ENCODE measurements around the gene MPG. TPM values are rescaled to one million over a fixed set of nuclear protein-coding genes. Genes with fewer than 3 reads are reported as not detected.

The MPG gene
- total RNA-seq, 4 donors from 2014 or later = 22.3 to 63.2 (median 51.2) TPM

DNA sequence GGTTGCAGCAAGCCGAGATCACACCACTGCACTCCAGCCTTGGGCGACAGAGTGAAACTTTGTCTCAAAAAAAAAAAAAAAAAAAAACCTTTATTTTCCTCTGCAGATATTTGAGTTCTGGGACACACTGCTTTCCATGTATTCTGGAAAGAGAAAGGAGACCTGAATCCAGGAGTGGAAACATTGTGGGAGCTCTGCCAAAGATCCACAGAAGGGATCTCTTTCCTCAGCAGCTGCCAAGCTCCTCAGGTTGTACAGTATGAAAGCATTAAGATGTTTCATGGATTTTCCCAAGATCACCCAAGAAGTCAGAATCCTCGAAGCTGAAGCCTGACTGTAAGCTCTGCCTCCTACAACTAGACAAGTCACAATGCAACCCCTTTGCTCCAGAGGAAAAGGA is 47.0 kb downstream of the MPG start:
- in situ Hi-C loops (cut with MboI; ENCODE audit: low pct_ligation_motif_present in 1 of 4, low pct_unique_long_range_greater_than_20kb in 1 of 4, low sequenced_read_pairs in 3 of 4) = no loop called here
- intact Hi-C loops (cut with DNase I; ENCODE audit: low total_unique reads) = no loop called here
- WGBS, 2 donors (ENCODE audit: low coverage in 1 of 2) = 80 to 89% methylated on average over 2 to 3 of the region's 3 CpGs
- no peaks in the 10 kb centered on the region for H3K27me3 ChIP-seq
- TF ChIP-seq, protein P1, sequence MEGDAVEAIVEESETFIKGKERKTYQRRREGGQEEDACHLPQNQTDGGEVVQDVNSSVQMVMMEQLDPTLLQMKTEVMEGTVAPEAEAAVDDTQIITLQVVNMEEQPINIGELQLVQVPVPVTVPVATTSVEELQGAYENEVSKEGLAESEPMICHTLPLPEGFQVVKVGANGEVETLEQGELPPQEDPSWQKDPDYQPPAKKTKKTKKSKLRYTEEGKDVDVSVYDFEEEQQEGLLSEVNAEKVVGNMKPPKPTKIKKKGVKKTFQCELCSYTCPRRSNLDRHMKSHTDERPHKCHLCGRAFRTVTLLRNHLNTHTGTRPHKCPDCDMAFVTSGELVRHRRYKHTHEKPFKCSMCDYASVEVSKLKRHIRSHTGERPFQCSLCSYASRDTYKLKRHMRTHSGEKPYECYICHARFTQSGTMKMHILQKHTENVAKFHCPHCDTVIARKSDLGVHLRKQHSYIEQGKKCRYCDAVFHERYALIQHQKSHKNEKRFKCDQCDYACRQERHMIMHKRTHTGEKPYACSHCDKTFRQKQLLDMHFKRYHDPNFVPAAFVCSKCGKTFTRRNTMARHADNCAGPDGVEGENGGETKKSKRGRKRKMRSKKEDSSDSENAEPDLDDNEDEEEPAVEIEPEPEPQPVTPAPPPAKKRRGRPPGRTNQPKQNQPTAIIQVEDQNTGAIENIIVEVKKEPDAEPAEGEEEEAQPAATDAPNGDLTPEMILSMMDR (IDR thresholded peaks at IDR 0.05) = no peak
- TF ChIP-seq POLR2A (IDR thresholded peaks at IDR 0.05) (no peak), POLR2AphosphoS5 (IDR thresholded peaks at IDR 0.05) (no peak), EP300 (IDR thresholded peaks at IDR 0.05; ENCODE audit: low read depth) (no peak)
- no peak for DNase-seq
- no peak overlapping the region for H3K27ac ChIP-seq
- H3K4me3 ChIP-seq = no peak overlapping the region
- H3K4me1 ChIP-seq = no peaks in the 10 kb centered on the region
- H3K36me3 ChIP-seq = no peaks in the 10 kb centered on the region
- no peaks in the 10 kb centered on the region for H3K9me3 ChIP-seq

DNA sequence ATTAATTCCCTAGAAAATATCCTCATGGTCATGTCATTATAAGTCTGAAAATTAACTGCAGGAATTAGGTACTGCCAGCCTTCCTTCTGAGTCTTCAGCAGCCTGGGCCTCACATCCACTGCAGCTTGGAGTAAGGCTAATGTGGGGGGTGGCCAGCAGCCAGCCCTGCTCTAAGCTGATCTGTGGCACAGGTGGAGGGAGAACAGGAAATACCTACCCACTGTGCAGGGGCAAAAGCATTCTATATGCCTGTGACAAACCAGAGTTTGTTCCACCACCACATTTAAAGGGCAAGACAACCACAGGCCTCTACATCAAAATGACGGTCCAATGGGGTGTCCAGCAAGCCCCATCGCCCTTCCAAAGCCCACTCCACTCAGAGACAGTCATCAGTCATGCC is 51.0 kb downstream of the MPG start:
- DNase-seq = no peak
- Histone ChIP-seq H3K27me3 (no peaks in the 10 kb centered on the region), H3K4me3 (no peak overlapping the region), H3K36me3 (no peaks in the 10 kb centered on the region), H3K27ac (no peak overlapping the region), H3K4me1 (no peaks in the 10 kb centered on the region), H3K9me3 (no peaks in the 10 kb centered on the region)
- intact Hi-C loops (cut with DNase I; ENCODE audit: low total_unique reads) (no loop called here), in situ Hi-C loops (cut with MboI; ENCODE audit: low pct_ligation_motif_present in 1 of 4, low pct_unique_long_range_greater_than_20kb in 1 of 4, low sequenced_read_pairs in 3 of 4) (no loop called here)
- 97% methylated on average over 2 of the region's 2 CpGs; no CpG with 5 or more reads in 1 of the 2 donors for WGBS, 2 donors (ENCODE audit: low coverage in 1 of 2)
- TF ChIP-seq, protein P1 (IDR thresholded peaks at IDR 0.05) = no peak

DNA sequence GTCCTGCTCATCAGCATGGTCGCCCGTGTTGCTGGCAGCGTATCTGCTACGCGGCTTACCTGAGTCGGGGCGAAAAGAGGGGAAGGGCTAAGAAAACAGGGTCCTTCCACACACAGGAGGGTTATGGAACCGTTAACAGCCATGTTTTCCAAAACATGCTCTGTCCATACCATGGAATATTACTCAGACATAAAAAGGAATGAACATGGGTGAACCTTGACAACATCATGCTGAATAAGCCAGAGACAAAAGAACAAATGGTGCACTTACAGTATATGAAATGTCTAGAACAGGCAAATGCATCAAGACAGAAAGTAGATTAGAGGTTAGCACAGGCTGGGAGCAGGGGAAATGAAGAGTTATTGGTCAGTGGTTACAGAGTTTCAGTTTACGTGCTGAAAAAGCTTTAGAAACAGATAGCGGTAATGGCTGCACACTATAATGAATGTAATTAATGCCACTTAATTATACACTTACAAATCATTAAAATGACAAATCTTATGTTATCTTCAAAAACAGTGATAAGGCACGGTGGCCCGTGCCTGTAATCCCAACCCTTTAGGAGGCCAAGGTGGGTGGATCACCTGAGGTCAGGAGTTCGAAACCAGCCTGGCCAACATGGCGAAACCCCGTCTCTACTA is 52.6 kb downstream of the MPG start:
- Histone ChIP-seq H3K4me3 (no peak overlapping the region), H3K4me1 (no peaks in the 10 kb centered on the region), H3K9me3 (no peaks in the 10 kb centered on the region), H3K27ac (no peak overlapping the region), H3K27me3 (no peaks in the 10 kb centered on the region), H3K36me3 (no peaks in the 10 kb centered on the region)
- no peak for TF ChIP-seq POLR2A (IDR thresholded peaks at IDR 0.05)
- TF ChIP-seq, protein P1 (IDR thresholded peaks at IDR 0.05) = no peak
- no peak for TF ChIP-seq POLR2AphosphoS5 (IDR thresholded peaks at IDR 0.05)
- no peak for TF ChIP-seq EP300 (IDR thresholded peaks at IDR 0.05; ENCODE audit: low read depth)
- intact Hi-C loops (cut with DNase I; ENCODE audit: low total_unique reads) = no loop called here
- in situ Hi-C loops (cut with MboI; ENCODE audit: low pct_ligation_motif_present in 1 of 4, low pct_unique_long_range_greater_than_20kb in 1 of 4, low sequenced_read_pairs in 3 of 4) = no loop called here
- 92 to 98% methylated on average over 7 to 15 of the region's 15 CpGs for WGBS, 2 donors (ENCODE audit: low coverage in 1 of 2)
- no peak for DNase-seq

DNA sequence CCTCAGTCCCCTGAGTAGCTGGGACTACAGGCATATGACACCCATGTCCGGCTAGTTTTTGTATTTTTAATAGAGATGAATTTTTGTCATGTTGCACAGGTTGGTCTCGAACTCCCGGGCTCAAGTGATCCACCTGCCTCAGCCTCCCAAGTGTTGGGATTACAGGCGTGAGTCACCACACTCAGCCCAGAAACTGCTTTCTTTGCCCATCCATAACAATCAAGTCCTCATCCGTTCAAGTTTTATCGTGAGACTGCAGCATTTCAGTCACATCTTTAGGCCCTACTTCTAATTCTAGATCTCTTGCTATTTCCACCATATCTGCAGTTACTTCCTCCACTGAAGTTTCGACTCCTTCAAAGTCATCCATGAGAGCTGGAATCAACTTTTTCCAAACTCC is 54.1 kb downstream of the MPG start:
- Histone ChIP-seq H3K27me3 (no peaks in the 10 kb centered on the region), H3K9me3 (no peaks in the 10 kb centered on the region), H3K4me3 (no peak overlapping the region), H3K27ac (no peak overlapping the region), H3K36me3 (no peaks in the 10 kb centered on the region), H3K4me1 (peaks cover 0 to 2% (median under 1%) of the 10 kb centered on the region in 4 donors)
- no peak for TF ChIP-seq POLR2AphosphoS5 (IDR thresholded peaks at IDR 0.05)
- TF ChIP-seq POLR2A (IDR thresholded peaks at IDR 0.05) = no peak
- TF ChIP-seq, protein P1 (IDR thresholded peaks at IDR 0.05) = no peak
- no peak for TF ChIP-seq EP300 (IDR thresholded peaks at IDR 0.05; ENCODE audit: low read depth)
- intact Hi-C loops (cut with DNase I; ENCODE audit: low total_unique reads) (no loop called here), in situ Hi-C loops (cut with MboI; ENCODE audit: low pct_ligation_motif_present in 1 of 4, low pct_unique_long_range_greater_than_20kb in 1 of 4, low sequenced_read_pairs in 3 of 4) (no loop called here)
- DNase-seq = no peak
- WGBS, 2 donors (ENCODE audit: low coverage in 1 of 2) = 87 to 93% methylated on average over 4 to 7 of the region's 7 CpGs
